Measurements from ENCODE around the gene LRRC49.
"Not testable (repeated sequence)": the region's sequence is repeated elsewhere in the genome, so short reads cannot be mapped to it uniquely, and the experiment has no call there.

DNA sequence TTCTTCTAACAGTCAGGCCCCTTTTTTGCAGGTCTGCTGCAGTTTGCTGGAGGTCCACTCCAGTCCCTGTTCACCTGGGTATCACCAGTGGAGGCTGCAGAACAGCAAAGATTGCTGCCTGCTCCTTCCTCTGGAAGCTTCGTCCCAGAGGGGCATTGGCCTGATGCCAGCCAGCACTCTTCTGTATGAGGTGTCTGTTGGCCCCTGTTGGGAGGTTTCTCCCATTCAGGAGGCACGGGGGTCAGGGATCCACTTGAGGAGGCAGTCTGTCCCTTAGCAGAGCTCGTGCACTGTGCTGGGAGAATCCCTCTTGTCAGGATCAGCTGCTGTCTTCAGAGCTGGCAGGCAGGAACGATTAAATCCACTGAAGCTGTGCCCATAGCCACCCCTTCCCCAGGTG lies 138.6 kb downstream of the LRRC49 start:
- TF ChIP-seq, protein P1, sequence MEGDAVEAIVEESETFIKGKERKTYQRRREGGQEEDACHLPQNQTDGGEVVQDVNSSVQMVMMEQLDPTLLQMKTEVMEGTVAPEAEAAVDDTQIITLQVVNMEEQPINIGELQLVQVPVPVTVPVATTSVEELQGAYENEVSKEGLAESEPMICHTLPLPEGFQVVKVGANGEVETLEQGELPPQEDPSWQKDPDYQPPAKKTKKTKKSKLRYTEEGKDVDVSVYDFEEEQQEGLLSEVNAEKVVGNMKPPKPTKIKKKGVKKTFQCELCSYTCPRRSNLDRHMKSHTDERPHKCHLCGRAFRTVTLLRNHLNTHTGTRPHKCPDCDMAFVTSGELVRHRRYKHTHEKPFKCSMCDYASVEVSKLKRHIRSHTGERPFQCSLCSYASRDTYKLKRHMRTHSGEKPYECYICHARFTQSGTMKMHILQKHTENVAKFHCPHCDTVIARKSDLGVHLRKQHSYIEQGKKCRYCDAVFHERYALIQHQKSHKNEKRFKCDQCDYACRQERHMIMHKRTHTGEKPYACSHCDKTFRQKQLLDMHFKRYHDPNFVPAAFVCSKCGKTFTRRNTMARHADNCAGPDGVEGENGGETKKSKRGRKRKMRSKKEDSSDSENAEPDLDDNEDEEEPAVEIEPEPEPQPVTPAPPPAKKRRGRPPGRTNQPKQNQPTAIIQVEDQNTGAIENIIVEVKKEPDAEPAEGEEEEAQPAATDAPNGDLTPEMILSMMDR (IDR thresholded peaks at IDR 0.05; ENCODE audit: borderline replicate concordance, extremely low read depth, low read length, poor library complexity, severe bottlenecking): not testable (repeated sequence)
- not testable (repeated sequence) for TF ChIP-seq EZH2 (IDR thresholded peaks at IDR 0.05; ENCODE audit: borderline replicate concordance, low read depth, low read length, severe bottlenecking)

Measured in DND-41 (cell line).